ENCODE results near the gene RNPS1.

Gene RNPS1

DNA sequence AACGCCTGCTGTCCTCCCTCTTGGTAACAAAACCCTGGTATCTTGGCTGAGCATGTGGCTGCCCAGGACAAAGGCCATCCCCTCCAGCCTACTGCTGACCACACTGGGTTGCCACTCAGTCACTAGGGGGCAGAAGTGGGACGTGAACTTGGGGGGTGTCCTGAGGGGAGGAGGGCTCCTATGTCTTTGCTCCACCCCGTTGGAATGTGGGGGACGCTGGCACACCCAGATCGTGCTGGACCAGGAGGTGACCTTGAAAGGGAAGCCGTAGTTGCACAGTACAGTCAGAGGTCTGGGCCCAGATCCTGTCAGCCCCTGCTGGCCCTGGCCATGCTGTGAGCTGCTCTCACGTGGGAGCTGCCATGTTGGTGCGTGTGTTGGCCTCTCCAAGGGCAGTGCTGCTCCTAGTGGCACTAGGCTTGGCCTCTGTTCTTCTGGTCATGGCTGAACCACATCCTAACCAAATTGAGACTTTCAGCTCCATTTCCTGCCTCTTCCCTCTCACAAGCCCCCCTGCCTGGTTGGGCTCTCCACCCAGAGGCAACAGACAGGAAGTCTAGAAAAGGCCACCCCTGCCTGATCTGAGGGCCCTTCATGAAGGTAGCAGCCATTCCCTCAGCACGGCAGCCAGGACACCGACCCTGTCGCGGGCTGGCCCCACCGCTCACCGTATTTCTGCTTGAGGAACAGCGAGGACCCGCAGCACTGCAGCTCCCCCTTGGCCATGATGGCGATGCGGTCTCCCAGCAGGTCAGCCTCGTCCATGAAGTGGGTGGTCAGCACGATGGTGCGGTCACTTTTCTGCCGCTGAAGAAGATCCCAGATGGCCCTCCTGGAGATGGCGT, 29.0 kb upstream of the RNPS1 start:
- Histone ChIP-seq H3K4me3 (ENCODE audit: low read length) (no peak overlapping the region), H3K4me2 (ENCODE audit: low read length) (0 out of 2 replicates have a peak overlapping the region, but pooled peaks have one; percentile 14), H3K79me2 (ENCODE audit: low read length) (no peaks in the 10 kb centered on the region), H2AFZ (ENCODE audit: low read depth, low read length) (0 out of 2 replicates have a peak overlapping the region, but pooled peaks have one; percentile 54), H3K27me3 (ENCODE audit: low read depth, low read length) (0 out of 2 replicates have a peak, but pooled peaks cover 5% of the 10 kb centered on the region), H3K27ac (ENCODE audit: low read length) (no peak overlapping the region), H4K20me1 (ENCODE audit: insufficient read depth, low read length) (no peaks in the 10 kb centered on the region), H3K9ac (ENCODE audit: low read length) (no peak overlapping the region), H3K9me3 (ENCODE audit: insufficient read depth, low read length) (no peaks in the 10 kb centered on the region), H3K4me1 (ENCODE audit: low read length) (peaks cover 16% of the 10 kb centered on the region), H3K36me3 (replicated peaks; ENCODE audit: low read depth, low read length) (no peaks in the 10 kb centered on the region)
- no peak for TF ChIP-seq EZH2phosphoT487 (IDR thresholded peaks at IDR 0.05; ENCODE audit: low read depth)
- TF ChIP-seq, protein P1, sequence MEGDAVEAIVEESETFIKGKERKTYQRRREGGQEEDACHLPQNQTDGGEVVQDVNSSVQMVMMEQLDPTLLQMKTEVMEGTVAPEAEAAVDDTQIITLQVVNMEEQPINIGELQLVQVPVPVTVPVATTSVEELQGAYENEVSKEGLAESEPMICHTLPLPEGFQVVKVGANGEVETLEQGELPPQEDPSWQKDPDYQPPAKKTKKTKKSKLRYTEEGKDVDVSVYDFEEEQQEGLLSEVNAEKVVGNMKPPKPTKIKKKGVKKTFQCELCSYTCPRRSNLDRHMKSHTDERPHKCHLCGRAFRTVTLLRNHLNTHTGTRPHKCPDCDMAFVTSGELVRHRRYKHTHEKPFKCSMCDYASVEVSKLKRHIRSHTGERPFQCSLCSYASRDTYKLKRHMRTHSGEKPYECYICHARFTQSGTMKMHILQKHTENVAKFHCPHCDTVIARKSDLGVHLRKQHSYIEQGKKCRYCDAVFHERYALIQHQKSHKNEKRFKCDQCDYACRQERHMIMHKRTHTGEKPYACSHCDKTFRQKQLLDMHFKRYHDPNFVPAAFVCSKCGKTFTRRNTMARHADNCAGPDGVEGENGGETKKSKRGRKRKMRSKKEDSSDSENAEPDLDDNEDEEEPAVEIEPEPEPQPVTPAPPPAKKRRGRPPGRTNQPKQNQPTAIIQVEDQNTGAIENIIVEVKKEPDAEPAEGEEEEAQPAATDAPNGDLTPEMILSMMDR (IDR thresholded peaks at IDR 0.05; ENCODE audit: low read depth, low read length) = peak; percentile 82

DNA sequence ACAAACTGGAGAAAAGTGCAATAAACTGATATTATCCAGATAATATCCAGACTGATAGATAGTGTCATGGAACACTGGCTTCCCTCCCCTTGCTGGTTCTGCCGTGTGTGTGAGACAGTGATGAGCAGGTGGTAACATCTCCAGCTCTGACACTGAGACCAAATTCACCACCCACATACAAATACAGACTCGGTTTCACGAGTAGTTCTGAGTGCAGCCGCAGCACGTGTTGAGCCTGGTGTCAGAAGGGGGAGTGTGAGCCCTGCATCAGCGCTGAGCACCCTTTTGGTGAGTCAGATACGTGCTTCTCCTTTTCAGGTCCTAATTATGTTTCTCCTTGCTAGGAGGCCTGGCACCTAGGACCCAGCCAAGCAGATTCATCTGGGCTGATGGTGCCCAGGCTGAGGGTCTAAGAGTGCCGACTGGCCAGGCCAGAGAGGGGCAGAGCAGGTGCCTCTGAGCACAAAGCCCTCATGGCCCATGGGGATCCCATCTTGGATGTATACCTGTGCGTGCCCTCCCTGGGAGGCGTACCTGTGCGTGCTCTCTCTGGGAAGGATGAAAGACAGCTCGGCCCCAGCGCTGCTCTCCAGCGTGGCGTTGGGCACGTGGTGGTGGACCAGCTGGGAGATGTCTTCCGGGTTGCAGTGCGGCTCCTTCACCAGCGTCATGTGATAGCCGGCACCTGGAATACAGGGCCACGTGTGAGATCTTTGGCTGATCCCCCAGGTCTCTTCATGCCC, 27.3 kb upstream of the RNPS1 start:
- H2AFZ ChIP-seq (ENCODE audit: low read depth, low read length) = no peak overlapping the region
- no peak overlapping the region; the same call in 1 of the 2 replicates for H3K27ac ChIP-seq (ENCODE audit: low read length)
- no peak overlapping the region for H3K9ac ChIP-seq (ENCODE audit: low read length)
- H3K9me3 ChIP-seq (ENCODE audit: insufficient read depth, low read length) = no peaks in the 10 kb centered on the region
- no peaks in the 10 kb centered on the region for H3K79me2 ChIP-seq (ENCODE audit: low read length)
- no peak overlapping the region for H3K4me3 ChIP-seq (ENCODE audit: low read length)
- peak overlapping the region; percentile 47 for H3K4me2 ChIP-seq (ENCODE audit: low read length)
- H3K4me1 ChIP-seq (ENCODE audit: low read length) = peaks cover 16% of the 10 kb centered on the region
- H4K20me1 ChIP-seq (ENCODE audit: insufficient read depth, low read length) = no peaks in the 10 kb centered on the region
- 0 out of 2 replicates have a peak, but pooled peaks cover 4% of the 10 kb centered on the region for H3K27me3 ChIP-seq (ENCODE audit: low read depth, low read length)
- TF ChIP-seq EZH2phosphoT487 (IDR thresholded peaks at IDR 0.05; ENCODE audit: low read depth) = no peak
- TF ChIP-seq, protein P1 (IDR thresholded peaks at IDR 0.05; ENCODE audit: low read depth, low read length) = peak; percentile 40
- H3K36me3 ChIP-seq (replicated peaks; ENCODE audit: low read depth, low read length) = no peaks in the 10 kb centered on the region

DNA sequence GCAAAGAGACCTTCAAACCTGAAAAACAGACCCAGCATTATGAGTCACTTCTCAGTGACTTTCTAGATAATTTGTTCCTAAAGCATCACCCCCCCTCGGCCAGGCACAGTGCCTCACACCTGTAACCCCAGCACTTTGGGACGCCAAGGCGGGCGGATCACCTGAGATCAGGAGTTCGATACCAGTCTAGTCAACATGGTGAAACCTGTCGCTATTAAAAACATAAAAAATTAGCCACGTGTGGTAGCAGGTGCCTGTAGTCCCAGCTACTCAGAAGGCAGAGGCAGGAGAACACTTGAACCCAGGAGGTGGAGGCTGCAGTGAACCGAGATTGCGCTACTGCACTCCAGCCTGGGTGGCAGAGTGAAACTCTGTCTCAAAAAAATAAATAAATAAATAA, 24.3 kb upstream of the RNPS1 start:
- Histone ChIP-seq H3K4me2 (ENCODE audit: low read length) (no peak overlapping the region), H3K36me3 (replicated peaks; ENCODE audit: low read depth, low read length) (no peaks in the 10 kb centered on the region), H4K20me1 (ENCODE audit: insufficient read depth, low read length) (no peaks in the 10 kb centered on the region), H3K9me3 (ENCODE audit: insufficient read depth, low read length) (no peaks in the 10 kb centered on the region), H3K4me1 (ENCODE audit: low read length) (peaks cover 16% of the 10 kb centered on the region), H2AFZ (ENCODE audit: low read depth, low read length) (no peak overlapping the region), H3K79me2 (ENCODE audit: low read length) (no peaks in the 10 kb centered on the region), H3K4me3 (ENCODE audit: low read length) (no peak overlapping the region), H3K27ac (ENCODE audit: low read length) (no peak overlapping the region), H3K9ac (ENCODE audit: low read length) (no peak overlapping the region), H3K27me3 (ENCODE audit: low read depth, low read length) (no peaks in the 10 kb centered on the region)
- TF ChIP-seq EZH2phosphoT487 (IDR thresholded peaks at IDR 0.05; ENCODE audit: low read depth) = no peak
- TF ChIP-seq, protein P1 (IDR thresholded peaks at IDR 0.05; ENCODE audit: low read depth, low read length) = no peak

DNA sequence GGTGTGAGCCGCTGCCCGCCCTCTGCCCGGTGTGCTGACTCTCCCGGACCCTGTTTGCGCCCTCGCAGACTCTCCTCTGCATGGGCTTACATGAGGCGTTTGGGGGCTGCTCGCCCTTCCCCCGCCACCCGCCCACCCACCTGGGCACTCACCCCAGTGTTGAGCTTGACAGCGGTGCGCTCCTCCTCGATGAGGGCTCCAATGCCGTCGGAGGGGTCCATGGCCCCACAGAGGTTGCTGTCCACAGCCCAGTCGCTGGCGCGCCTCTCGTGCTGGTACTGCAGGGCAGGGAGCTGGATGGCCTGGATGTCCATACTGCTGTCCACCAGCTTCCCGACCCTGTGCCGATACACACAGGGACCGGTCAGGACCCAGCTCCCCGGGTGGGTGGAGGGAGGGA, 21.4 kb upstream of the RNPS1 start:
- Histone ChIP-seq H3K27ac (ENCODE audit: low read length) (no peak overlapping the region), H2AFZ (ENCODE audit: low read depth, low read length) (no peak overlapping the region), H3K27me3 (ENCODE audit: low read depth, low read length) (no peaks in the 10 kb centered on the region), H3K4me2 (ENCODE audit: low read length) (no peak overlapping the region), H3K9ac (ENCODE audit: low read length) (no peak overlapping the region), H3K4me1 (ENCODE audit: low read length) (no peaks in the 10 kb centered on the region), H4K20me1 (ENCODE audit: insufficient read depth, low read length) (no peaks in the 10 kb centered on the region), H3K9me3 (ENCODE audit: insufficient read depth, low read length) (no peaks in the 10 kb centered on the region), H3K36me3 (replicated peaks; ENCODE audit: low read depth, low read length) (no peaks in the 10 kb centered on the region), H3K79me2 (ENCODE audit: low read length) (no peaks in the 10 kb centered on the region), H3K4me3 (ENCODE audit: low read length) (no peak overlapping the region)
- no peak for TF ChIP-seq EZH2phosphoT487 (IDR thresholded peaks at IDR 0.05; ENCODE audit: low read depth)
- TF ChIP-seq, protein P1 (IDR thresholded peaks at IDR 0.05; ENCODE audit: low read depth, low read length) = no peak

Measured in OCI-LY3 (cell line).